H1 (cell line): ENCODE data around the gene SLC24A3. TPM values are rescaled to one million over a fixed set of nuclear protein-coding genes. Genes with fewer than 3 reads are reported as not detected.

Experiments used
- CTCF ChIA-PET: fragments of 300-600 bp; sonication (Branson Sonifier 250); formaldehyde crosslinking; loops from one replicate; lab custom pipeline; 2021; ENCODE audit not compliant: partially characterized antibody; lab: Charles Lee
- POLR2A ChIA-PET: fragments of 300-600 bp; sonication (Branson Sonifier 250); formaldehyde crosslinking; loops from one replicate; lab custom pipeline; 2021; ENCODE audit warnings: inconsistent platforms; ENCODE audit not compliant: partially characterized antibody; lab: Charles Lee
- DNase-seq, 2 experiments: peaks; one replicate each; pipeline versions ENCODE4 v3.0.0 to v3.0.0-alpha.2; 2010 to 2022; ENCODE audit warnings: low spot score in 2 of 2, low read depth in 1 of 2, mixed read lengths in 1 of 2
- FAIRE-seq: peaks from 2 replicates; lab custom pipeline; 2011; peaks lifted over from hg19 to GRCh38; lab: Jason Lieb, UNC
- H2AFZ ChIP-seq: 2 replicates; pipeline ENCODE4 v1.8.1; 2012; ENCODE audit warnings: low read length, inconsistent platforms
- H2AK5ac ChIP-seq: 2 replicates; pipeline ENCODE4 v1.6.1; 2013; ENCODE audit warnings: low read depth, low read length
- H2BK120ac ChIP-seq: replicated peaks from 2 replicates; pipeline ENCODE3; 2013; ENCODE audit warnings: low read depth, low read length, inconsistent platforms
- H2BK12ac ChIP-seq: 2 replicates; pipeline ENCODE4 v1.6.1; 2013; ENCODE audit warnings: low read depth, low read length
- H2BK15ac ChIP-seq: 2 replicates; pipeline ENCODE4 v1.6.1; 2013; ENCODE audit warnings: low read length
- H2BK20ac ChIP-seq: 2 replicates; pipeline ENCODE4 v1.6.1; 2013; ENCODE audit warnings: low read length
- H2BK5ac ChIP-seq: 2 replicates; pipeline ENCODE4 v1.6.1; 2013; ENCODE audit warnings: low read depth, low read length
- H3K14ac ChIP-seq: 2 replicates; pipeline ENCODE4 v1.6.1; 2013; ENCODE audit warnings: inconsistent platforms; ENCODE audit not compliant: insufficient read length
- H3K18ac ChIP-seq: 2 replicates; pipeline ENCODE4 v1.6.1; 2013; ENCODE audit warnings: low read length; ENCODE audit errors: extremely low read depth
- H3K23ac ChIP-seq: 2 replicates; pipeline ENCODE4 v1.6.1; 2013; ENCODE audit warnings: inconsistent platforms; ENCODE audit not compliant: insufficient read length
- H3K23me2 ChIP-seq: 2 replicates; pipeline ENCODE4 v1.6.1; 2013; ENCODE audit warnings: low read depth, low read length
- H3K27ac ChIP-seq: 2 replicates; pipeline ENCODE4 v1.6.1; 2011; ENCODE audit warnings: low read depth, low read length, inconsistent platforms
- H3K27me3 ChIP-seq, 4 experiments: replicated peaks in 1 of 4; 1 replicate in 1 of 4; 2 replicates in 3 of 4; pipeline versions ENCODE4 v1.6.1 to v1.8.1; 2011 to 2013; ENCODE audit warnings: low read length in 3 of 4, mild to moderate bottlenecking in 3 of 4, inconsistent platforms in 2 of 4, mixed read lengths in 2 of 4, moderate library complexity in 1 of 4; ENCODE audit not compliant: control insufficient read depth in 3 of 4, insufficient read depth in 3 of 4; ENCODE audit errors: extremely low read depth in 1 of 4
- H3K36me3 ChIP-seq, 4 experiments: 2 replicates each; pipeline versions ENCODE4 v1.6.1 to v1.8.1; 2011 to 2013; ENCODE audit warnings: mild to moderate bottlenecking in 4 of 4, low read length in 3 of 4, moderate library complexity in 2 of 4, control low read depth in 1 of 4, inconsistent platforms in 1 of 4; ENCODE audit not compliant: insufficient read depth in 4 of 4, control insufficient read depth in 2 of 4
- H3K4ac ChIP-seq: replicated peaks from 2 replicates; pipeline ENCODE3; 2013; ENCODE audit warnings: low read length, low read depth, mixed read lengths, inconsistent platforms; ENCODE audit not compliant: insufficient read length
- H3K4me1 ChIP-seq, 4 experiments: replicated peaks in 1 of 4; 1 replicate in 1 of 4; 2 replicates in 3 of 4; pipeline versions ENCODE4 v1.6.1 to v1.8.1; 2011 to 2013; ENCODE audit warnings: low read length in 3 of 4, inconsistent platforms in 2 of 4, mixed read lengths in 1 of 4; ENCODE audit not compliant: insufficient read depth in 4 of 4, control insufficient read depth in 3 of 4
- H3K4me2 ChIP-seq, 2 experiments: 2 replicates each; pipeline versions ENCODE4 v1.6.1 to v1.8.1; 2011 to 2013; ENCODE audit warnings: low read depth in 2 of 2, low read length in 2 of 2, control low read depth in 1 of 2, inconsistent platforms in 1 of 2, mild to moderate bottlenecking in 1 of 2; ENCODE audit not compliant: insufficient read depth in 1 of 2
- H3K4me3 ChIP-seq, 4 experiments: fragments of 200-600, 300-600 bp in 1 of 4; sonication (generic), shearing (Covaris generic), sonication (Bioruptor Twin) in 1 of 4; 2 replicates each; pipeline versions ENCODE4 v1.5.1 to v1.8.1; 2011 to 2016; ENCODE audit warnings: low read length in 4 of 4, low read depth in 3 of 4, control low read depth in 2 of 4, inconsistent platforms in 2 of 4, mild to moderate bottlenecking in 2 of 4, mixed read lengths in 1 of 4, moderate library complexity in 1 of 4; ENCODE audit not compliant: insufficient read depth in 2 of 4; ENCODE audit errors: extremely low read depth in 1 of 4
- H3K56ac ChIP-seq: replicated peaks from 2 replicates; pipeline ENCODE3; 2013; ENCODE audit warnings: low read depth, mild to moderate bottlenecking, mixed read lengths, low read length, inconsistent platforms; ENCODE audit not compliant: insufficient read length
- H3K79me1 ChIP-seq: 2 replicates; pipeline ENCODE4 v1.6.1; 2013; ENCODE audit warnings: low read depth, low read length, control low read depth
- H3K79me2 ChIP-seq, 2 experiments: 2 replicates each; pipeline versions ENCODE4 v1.6.1 to v1.8.1; 2012 to 2013; ENCODE audit warnings: low read length in 2 of 2, mild to moderate bottlenecking in 2 of 2, inconsistent platforms in 1 of 2; ENCODE audit not compliant: insufficient read depth in 2 of 2, control insufficient read depth in 1 of 2
- H3K9ac ChIP-seq, 4 experiments: replicated peaks in 1 of 4; 1 replicate in 1 of 4; 2 replicates in 3 of 4; pipeline versions ENCODE4 v1.6.1 to v1.8.1; 2011 to 2013; ENCODE audit warnings: low read depth in 3 of 4, low read length in 3 of 4, control low read depth in 2 of 4, mild to moderate bottlenecking in 2 of 4, moderate library complexity in 2 of 4, inconsistent platforms in 1 of 4; ENCODE audit errors: extremely low read depth in 1 of 4
- H3K9me3 ChIP-seq, 2 experiments: 2 replicates each; pipeline versions ENCODE4 v1.6.1 to v1.8.1; 2012 to 2013; ENCODE audit warnings: mild to moderate bottlenecking in 2 of 2, moderate library complexity in 2 of 2, control low read depth in 1 of 2, inconsistent platforms in 1 of 2, low read depth in 1 of 2, low read length in 1 of 2, mixed read lengths in 1 of 2; ENCODE audit not compliant: insufficient read depth in 2 of 2
- H4K20me1 ChIP-seq, 2 experiments: replicated peaks in 1 of 2; 2 replicates each; pipeline versions ENCODE3 to v1.8.1; 2011 to 2013; ENCODE audit warnings: inconsistent platforms in 2 of 2, low read length in 2 of 2, mild to moderate bottlenecking in 1 of 2; ENCODE audit not compliant: insufficient read depth in 2 of 2, control insufficient read depth in 1 of 2
- H4K5ac ChIP-seq: 2 replicates; pipeline ENCODE4 v1.6.1; 2013; ENCODE audit warnings: low read length, low read depth, mixed read lengths, inconsistent platforms; ENCODE audit not compliant: insufficient read length
- H4K8ac ChIP-seq: 2 replicates; pipeline ENCODE4 v1.8.0; 2013; ENCODE audit warnings: mild to moderate bottlenecking, moderate library complexity, low read length, inconsistent platforms; ENCODE audit not compliant: insufficient read depth; ENCODE audit errors: extremely low read depth
- H4K91ac ChIP-seq: replicated peaks from 2 replicates; pipeline ENCODE3; 2013; ENCODE audit warnings: low read length, mixed read lengths, inconsistent platforms; ENCODE audit not compliant: insufficient read length
- ATF3 ChIP-seq: IDR thresholded peaks from 2 replicates; pipeline ENCODE4 v1.6.1; 2011; ENCODE audit warnings: low read depth, mild to moderate bottlenecking, low read length; ENCODE audit not compliant: insufficient read depth
- HDAC2 ChIP-seq, 2 experiments: fragments of 300-600 bp in 1 of 2; sonication (generic) in 1 of 2; IDR thresholded peaks; 2 replicates each; pipeline ENCODE4 v1.6.1; 2011 to 2012; ENCODE audit warnings: low read depth in 2 of 2, low read length in 2 of 2, mild to moderate bottlenecking in 2 of 2, moderate library complexity in 2 of 2, borderline replicate concordance in 1 of 2, inconsistent platforms in 1 of 2
- JUND ChIP-seq: IDR thresholded peaks from 2 replicates; pipeline ENCODE4 v1.6.1; 2011; ENCODE audit warnings: mild to moderate bottlenecking, improper control_type of control experiment, low read length
- KDM1A ChIP-seq: fragments of 200-600, 300-600 bp; sonication (generic); IDR thresholded peaks from 2 replicates; pipeline ENCODE4 v1.7.1; 2016; ENCODE audit warnings: mild to moderate bottlenecking, low read length, borderline replicate concordance
- KDM5A ChIP-seq: fragments of 200-600 bp; IDR thresholded peaks from 2 replicates; pipeline ENCODE4 v1.7.1; 2012; ENCODE audit warnings: mild to moderate bottlenecking, low read length, inconsistent platforms, mixed read lengths
- NANOG ChIP-seq: IDR thresholded peaks from 2 replicates; pipeline ENCODE4 v1.6.1; 2011; ENCODE audit warnings: low read length, low read depth, mild to moderate bottlenecking, inconsistent platforms; ENCODE audit not compliant: insufficient read depth, poor library complexity, severe bottlenecking
- TAF1 ChIP-seq: IDR thresholded peaks from 2 replicates; pipeline ENCODE4 v1.6.1; 2011; ENCODE audit warnings: mild to moderate bottlenecking, low read depth, low read length
- WGBS, 2 experiments: shearing (Covaris generic) in 1 of 2; methylation state at CpG; one replicate each; pipeline versions ENCODE4 v1.1.6 to v1.1.7; 2013 to 2015; ENCODE audit warnings: low lambda C conversion rate in 2 of 2, mixed read lengths in 2 of 2, inconsistent platforms in 1 of 2, low coverage in 1 of 2, missing lambda C conversion rate in 1 of 2; ENCODE audit not compliant: insufficient replicate concordance in 2 of 2, insufficient coverage in 1 of 2, insufficient read length in 1 of 2; ENCODE audit errors: extremely low coverage in 1 of 2, missing lambda C conversion rate in 1 of 2; 5-methylcytosine and 5-hydroxymethylcytosine counted together
- polyA plus RNA-seq, 7 experiments: library from polyadenylated mRNA; depleted of rRNA in 3 of 7; stranded (reverse) in 5 of 7; unstranded in 2 of 7; fragments of >200 nt in 5 of 7; fragments of 200-250 nt in 2 of 7; gene quantifications; 1 replicate in 5 of 7; 2 replicates in 1 of 7; 4 replicates in 1 of 7; pipeline versions ENCODE4 v1.2.1 to v1.2.3, GENCODE V29; 2011 to 2013; ENCODE audit warnings: missing spikeins in 2 of 7, mixed read lengths in 2 of 7
- total RNA-seq: library from RNA; stranded (reverse); fragmentation: NEBNext Ultra II Directional; extraction: Animal tissue kit (Norgen Biotek cat#: 25700); gene quantifications from 2 replicates; pipeline ENCODE4 v1.2.1, GENCODE V29; 2021

Gene SLC24A3
- total and polyA plus RNA-seq, 2 of the 8 experiments (the other 6 are each of a cell fraction or from before 2014, with no cell fraction given), result 4.5 to 6.3 TPM

GRCh38 chr20:19207541-19207940, 4.9 kb upstream of the SLC24A3 start:
- Histone ChIP-seq H3K36me3 (no peaks in the 10 kb centered on the region), H3K4me1 (peaks cover 12 to 31% (median 18%) of the 10 kb centered on the region in 4 experiments), H2BK120ac (no peak overlapping the region), H2BK20ac (peak overlapping the region; percentile 38; the same call in 1 of the 2 replicates), H2BK15ac (no peak overlapping the region), H3K79me1 (no peaks in the 10 kb centered on the region), H2BK12ac (0 out of 2 replicates have a peak overlapping the region, but pooled peaks have one; percentile 97), H3K79me2 (no peaks in the 10 kb centered on the region), H4K20me1 (no peaks in the 10 kb centered on the region), H2BK5ac (peak overlapping the region; percentile 94; the same call in 1 of the 2 replicates), H3K4me2 (peak overlapping the region; percentile 4 to 40; a peak in 1 of 4 replicates), H3K23ac (no peak overlapping the region), H3K4me3 (no peak overlapping the region; a peak in 1 of 8 replicates), H2AK5ac (no peak overlapping the region), H3K27ac (no peak overlapping the region), H2AFZ (no peak overlapping the region), H4K8ac (no peak overlapping the region), H3K9me3 (no peaks in the 10 kb centered on the region), H3K9ac (no peak overlapping the region), H4K5ac (no peak overlapping the region), H4K91ac (no peak overlapping the region), H3K56ac (no peak overlapping the region), H3K23me2 (peaks cover 4% of the 10 kb centered on the region), H3K18ac (no peak overlapping the region; the same call in 1 of the 2 replicates), H3K14ac (no peak overlapping the region), H3K27me3 (peaks cover 0 to 13% (median 9%) of the 10 kb centered on the region in 4 experiments; a peak in 5 of 7 replicates), H3K4ac (no peak overlapping the region)
- ChIA-PET POLR2A (interaction anchor here (1.3 kb wide), 1 partner anchor 10 kb away, joined by 3 read pairs; no protein-coding TSS in a partner anchor), CTCF (interaction anchor here (0.9 to 5.2 kb wide), 12 partner anchors 13 to 455 kb away, joined by 3 to 66 read pairs (median 6); no protein-coding TSS in a partner anchor)
- WGBS, 2 experiments, result 0% methylated on average over 1 of the region's 1 CpG; no CpG with 5 or more reads in 1 of the 2 experiments
- 0 out of 2 replicates have a peak, but pooled peaks have one; percentile 31 for TF ChIP-seq KDM1A
- TF ChIP-seq NANOG, result peak; percentile 10
- TF ChIP-seq TAF1, result no peak
- 0 out of 4 replicates have a peak, but pooled peaks of 1 of the 2 experiments have one; percentile 69 for TF ChIP-seq HDAC2 (IDR thresholded peaks at IDR 0.05; ENCODE audit: borderline replicate concordance in 1 of 2, low read depth in 2 of 2, low read length in 2 of 2)
- no peak for TF ChIP-seq ATF3
- no peak for TF ChIP-seq JUND
- no peak for TF ChIP-seq KDM5A
- FAIRE-seq (peak; percentile 55), DNase-seq (no peak)
